SK-N-SH treated with all-trans-retinoic acid at 6 μM for 48 hours (cell line): ENCODE data around the gene JPH3.
A peak's percentile ranks its signal among the peaks of the same experiment; 100 is the strongest.

ENCODE experiments used
- ATAC-seq: fragments of 200-7000 bp; cut with Tn5 transposase; 3 replicates; pipeline ENCODE4 v1.9.1; 2020; ENCODE audit warnings: mild to moderate bottlenecking, moderate library complexity
- ARNTL ChIP-seq: fragments of 450-650 bp; formaldehyde crosslinking; IDR thresholded peaks from 2 replicates; pipeline ENCODE4 v1.5.0; 2020; ENCODE audit warnings: low read depth, mild to moderate bottlenecking, moderate library complexity, borderline replicate concordance
- BACH2 ChIP-seq: fragments of 250-450 bp; sonication (Bioruptor Pico); IDR thresholded peaks from 2 replicates; pipeline ENCODE4 v1.9.0; 2021; ENCODE audit warnings: mild to moderate bottlenecking, borderline replicate concordance
- CSDC2 ChIP-seq: fragments of 250-450 bp; sonication (Bioruptor Pico); IDR thresholded peaks from 2 replicates; pipeline ENCODE4 v1.5.0; 2020; ENCODE audit warnings: mild to moderate bottlenecking, moderate library complexity
- ESRRG ChIP-seq: fragments of 250-450 bp; sonication (Bioruptor Pico); IDR thresholded peaks from 2 replicates; pipeline ENCODE4 v1.6.1; 2021; ENCODE audit warnings: mild to moderate bottlenecking
- ISL1 ChIP-seq: fragments of 250-450 bp; sonication (Bioruptor Pico); IDR thresholded peaks from 2 replicates; pipeline ENCODE4 v2.1.2; 2022; ENCODE audit warnings: mild to moderate bottlenecking, moderate library complexity
- OSR1 ChIP-seq: fragments of 250-450 bp; sonication (Bioruptor Pico); IDR thresholded peaks from 2 replicates; pipeline ENCODE4 v1.8.0; 2022; ENCODE audit warnings: moderate library complexity, mild to moderate bottlenecking, inconsistent platforms
- POU6F1 ChIP-seq: fragments of 250-450 bp; sonication (Bioruptor Pico); IDR thresholded peaks from 2 replicates; pipeline ENCODE4 v1.8.0; 2021; ENCODE audit warnings: low read depth, mild to moderate bottlenecking, moderate library complexity, borderline replicate concordance
- PPARA ChIP-seq: fragments of 250-450 bp; sonication (Bioruptor Pico); IDR thresholded peaks from 2 replicates; pipeline ENCODE4 v1.5.0; 2020; ENCODE audit warnings: mild to moderate bottlenecking, borderline replicate concordance
- RARB ChIP-seq: fragments of 250-450 bp; sonication (Bioruptor Pico); IDR thresholded peaks from 2 replicates; pipeline ENCODE4 v1.8.0; 2021; ENCODE audit warnings: mild to moderate bottlenecking, moderate library complexity
- SNAI2 ChIP-seq: fragments of 250-450 bp; sonication (Bioruptor Pico); IDR thresholded peaks from 2 replicates; pipeline ENCODE4 v1.5.0; 2020; ENCODE audit warnings: mild to moderate bottlenecking, moderate library complexity
- TCF4 ChIP-seq: fragments of 250-450 bp; sonication (Bioruptor Pico); IDR thresholded peaks from 2 replicates; pipeline ENCODE4 v1.8.0; 2021; ENCODE audit warnings: mild to moderate bottlenecking, moderate library complexity, borderline replicate concordance
- ZC3H10 ChIP-seq: fragments of 250-450 bp; sonication (Bioruptor Pico); IDR thresholded peaks from 2 replicates; pipeline ENCODE4 v1.5.1; 2021; ENCODE audit warnings: mild to moderate bottlenecking, moderate library complexity
- ZFP3 ChIP-seq: fragments of 250-450 bp; sonication (Bioruptor Pico); IDR thresholded peaks from 2 replicates; pipeline ENCODE4 v1.5.0; 2020; ENCODE audit warnings: mild to moderate bottlenecking, moderate library complexity
- ZFP30 ChIP-seq: fragments of 450-650 bp; formaldehyde crosslinking; IDR thresholded peaks from 2 replicates; pipeline ENCODE4 v1.5.0; 2022; ENCODE audit warnings: mild to moderate bottlenecking, moderate library complexity
- ZNF565 ChIP-seq: fragments of 450-650 bp; formaldehyde crosslinking; conservative IDR thresholded peaks from 2 replicates; pipeline ENCODE4 v1.5.0; 2020; ENCODE audit warnings: low read depth, mild to moderate bottlenecking, moderate library complexity
- ZNF70 ChIP-seq: fragments of 450-650 bp; formaldehyde crosslinking; IDR thresholded peaks from 2 replicates; pipeline ENCODE4 v1.5.0; 2020; ENCODE audit warnings: mild to moderate bottlenecking, moderate library complexity
- TF ChIP-seq, protein P1 (sequence below): fragments of 250-450 bp; sonication (Bioruptor Pico); IDR thresholded peaks from 2 replicates; pipeline ENCODE4 v1.5.1; 2021; ENCODE audit warnings: mild to moderate bottlenecking, moderate library complexity
- TF ChIP-seq, protein P2 (sequence below): fragments of 250-450 bp; sonication (Bioruptor Pico); IDR thresholded peaks from 2 replicates; pipeline ENCODE4 v1.5.0; 2020; ENCODE audit warnings: mild to moderate bottlenecking, moderate library complexity
- TF ChIP-seq, protein P3 (sequence below): fragments of 250-450 bp; sonication (Bioruptor Pico); IDR thresholded peaks from 2 replicates; pipeline ENCODE4 v1.8.0; 2020; ENCODE audit warnings: mild to moderate bottlenecking, moderate library complexity, borderline replicate concordance

Gene JPH3

GRCh38 chr16:87690911-87691685 is 88.8 kb downstream of the JPH3 start (continued):
- TF ChIP-seq, protein P1, sequence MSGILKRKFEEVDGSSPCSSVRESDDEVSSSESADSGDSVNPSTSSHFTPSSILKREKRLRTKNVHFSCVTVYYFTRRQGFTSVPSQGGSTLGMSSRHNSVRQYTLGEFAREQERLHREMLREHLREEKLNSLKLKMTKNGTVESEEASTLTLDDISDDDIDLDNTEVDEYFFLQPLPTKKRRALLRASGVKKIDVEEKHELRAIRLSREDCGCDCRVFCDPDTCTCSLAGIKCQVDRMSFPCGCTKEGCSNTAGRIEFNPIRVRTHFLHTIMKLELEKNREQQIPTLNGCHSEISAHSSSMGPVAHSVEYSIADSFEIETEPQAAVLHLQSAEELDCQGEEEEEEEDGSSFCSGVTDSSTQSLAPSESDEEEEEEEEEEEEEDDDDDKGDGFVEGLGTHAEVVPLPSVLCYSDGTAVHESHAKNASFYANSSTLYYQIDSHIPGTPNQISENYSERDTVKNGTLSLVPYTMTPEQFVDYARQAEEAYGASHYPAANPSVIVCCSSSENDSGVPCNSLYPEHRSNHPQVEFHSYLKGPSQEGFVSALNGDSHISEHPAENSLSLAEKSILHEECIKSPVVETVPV (CRISPR knock-in tag): no peak
- TF ChIP-seq ARNTL: no peak
- TF ChIP-seq, all 23 proteins: peak for 0

- ATAC-seq: no peak
- no peak for TF ChIP-seq ISL1 (CRISPR knock-in tag)
- TF ChIP-seq TCF4 (CRISPR knock-in tag): no peak
- no peak for TF ChIP-seq POU6F1 (CRISPR knock-in tag)
- TF ChIP-seq ZNF565 (CRISPR knock-in tag): no peak
- no peak for TF ChIP-seq ARNTL
- TF ChIP-seq ZFP3 (CRISPR knock-in tag): no peak
- no peak for TF ChIP-seq CSDC2 (CRISPR knock-in tag)
- TF ChIP-seq ZC3H10 (CRISPR knock-in tag): no peak
- TF ChIP-seq ESRRG (CRISPR knock-in tag): no peak
- TF ChIP-seq, protein P2, sequence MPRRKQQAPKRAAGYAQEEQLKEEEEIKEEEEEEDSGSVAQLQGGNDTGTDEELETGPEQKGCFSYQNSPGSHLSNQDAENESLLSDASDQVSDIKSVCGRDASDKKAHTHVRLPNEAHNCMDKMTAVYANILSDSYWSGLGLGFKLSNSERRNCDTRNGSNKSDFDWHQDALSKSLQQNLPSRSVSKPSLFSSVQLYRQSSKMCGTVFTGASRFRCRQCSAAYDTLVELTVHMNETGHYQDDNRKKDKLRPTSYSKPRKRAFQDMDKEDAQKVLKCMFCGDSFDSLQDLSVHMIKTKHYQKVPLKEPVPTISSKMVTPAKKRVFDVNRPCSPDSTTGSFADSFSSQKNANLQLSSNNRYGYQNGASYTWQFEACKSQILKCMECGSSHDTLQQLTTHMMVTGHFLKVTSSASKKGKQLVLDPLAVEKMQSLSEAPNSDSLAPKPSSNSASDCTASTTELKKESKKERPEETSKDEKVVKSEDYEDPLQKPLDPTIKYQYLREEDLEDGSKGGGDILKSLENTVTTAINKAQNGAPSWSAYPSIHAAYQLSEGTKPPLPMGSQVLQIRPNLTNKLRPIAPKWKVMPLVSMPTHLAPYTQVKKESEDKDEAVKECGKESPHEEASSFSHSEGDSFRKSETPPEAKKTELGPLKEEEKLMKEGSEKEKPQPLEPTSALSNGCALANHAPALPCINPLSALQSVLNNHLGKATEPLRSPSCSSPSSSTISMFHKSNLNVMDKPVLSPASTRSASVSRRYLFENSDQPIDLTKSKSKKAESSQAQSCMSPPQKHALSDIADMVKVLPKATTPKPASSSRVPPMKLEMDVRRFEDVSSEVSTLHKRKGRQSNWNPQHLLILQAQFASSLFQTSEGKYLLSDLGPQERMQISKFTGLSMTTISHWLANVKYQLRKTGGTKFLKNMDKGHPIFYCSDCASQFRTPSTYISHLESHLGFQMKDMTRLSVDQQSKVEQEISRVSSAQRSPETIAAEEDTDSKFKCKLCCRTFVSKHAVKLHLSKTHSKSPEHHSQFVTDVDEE (CRISPR knock-in tag): no peak
- TF ChIP-seq OSR1: no peak
- TF ChIP-seq, protein P3, sequence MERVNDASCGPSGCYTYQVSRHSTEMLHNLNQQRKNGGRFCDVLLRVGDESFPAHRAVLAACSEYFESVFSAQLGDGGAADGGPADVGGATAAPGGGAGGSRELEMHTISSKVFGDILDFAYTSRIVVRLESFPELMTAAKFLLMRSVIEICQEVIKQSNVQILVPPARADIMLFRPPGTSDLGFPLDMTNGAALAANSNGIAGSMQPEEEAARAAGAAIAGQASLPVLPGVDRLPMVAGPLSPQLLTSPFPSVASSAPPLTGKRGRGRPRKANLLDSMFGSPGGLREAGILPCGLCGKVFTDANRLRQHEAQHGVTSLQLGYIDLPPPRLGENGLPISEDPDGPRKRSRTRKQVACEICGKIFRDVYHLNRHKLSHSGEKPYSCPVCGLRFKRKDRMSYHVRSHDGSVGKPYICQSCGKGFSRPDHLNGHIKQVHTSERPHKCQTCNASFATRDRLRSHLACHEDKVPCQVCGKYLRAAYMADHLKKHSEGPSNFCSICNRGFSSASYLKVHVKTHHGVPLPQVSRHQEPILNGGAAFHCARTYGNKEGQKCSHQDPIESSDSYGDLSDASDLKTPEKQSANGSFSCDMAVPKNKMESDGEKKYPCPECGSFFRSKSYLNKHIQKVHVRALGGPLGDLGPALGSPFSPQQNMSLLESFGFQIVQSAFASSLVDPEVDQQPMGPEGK (CRISPR knock-in tag): no peak
- no peak for TF ChIP-seq RARB (CRISPR knock-in tag)
- TF ChIP-seq ZFP30: no peak
- TF ChIP-seq, protein P1 (CRISPR knock-in tag): no peak
These were observed 89.4 kb downstream of the JPH3 start for GRCh38 chr16:87691686-87692079.

- peak; percentile 3; the same call in 2 of the 3 replicates for ATAC-seq
- TF ChIP-seq ZNF565 (CRISPR knock-in tag): no peak
- TF ChIP-seq, protein P1 (CRISPR knock-in tag): no peak
- TF ChIP-seq PPARA (CRISPR knock-in tag): no peak
- no peak for TF ChIP-seq OSR1
- TF ChIP-seq ESRRG (CRISPR knock-in tag): no peak
- no peak for TF ChIP-seq ZFP30
- TF ChIP-seq BACH2 (CRISPR knock-in tag): no peak
- TF ChIP-seq, protein P2 (CRISPR knock-in tag): no peak
- TF ChIP-seq POU6F1 (CRISPR knock-in tag): no peak
- no peak for TF ChIP-seq ZFP3 (CRISPR knock-in tag)
- TF ChIP-seq RARB (CRISPR knock-in tag): no peak
- no peak for TF ChIP-seq SNAI2 (CRISPR knock-in tag)
- TF ChIP-seq ZNF70 (CRISPR knock-in tag): no peak
- no peak for TF ChIP-seq ZC3H10 (CRISPR knock-in tag)
These were observed 89.9 kb downstream of the JPH3 start for GRCh38 chr16:87692176-87692575.
